Sigmoid colon (tissue), 7 donors: ENCODE measurements around the gene ACTA1. TPM values are rescaled to one million over a fixed set of nuclear protein-coding genes. Genes with fewer than 3 reads are reported as not detected.

Source experiments
- DNase-seq: peaks from one replicate; pipeline ENCODE4 v3.0.0-alpha.2; 2019
- H3K27ac ChIP-seq, 4 donors: fragments of 200-600 bp; sonication (generic); one replicate each; pipeline ENCODE4 v1.5.1; 2016 to 2019; ENCODE audit warnings: mild to moderate bottlenecking in 1 of 4
- H3K27me3 ChIP-seq, 3 donors: fragments of 200-600 bp; sonication (generic); one replicate each; pipeline ENCODE4 v1.5.1; 2019; ENCODE audit warnings: mild to moderate bottlenecking in 1 of 3
- H3K36me3 ChIP-seq, 4 donors: fragments of 200-600 bp; sonication (generic); one replicate each; pipeline ENCODE4 v1.5.1; 2016 to 2019
- H3K4me1 ChIP-seq, 4 donors: fragments of 200-600 bp; sonication (generic); one replicate each; pipeline ENCODE4 v1.5.1; 2017 to 2019
- H3K4me3 ChIP-seq, 4 donors: fragments of 200-600 bp; sonication (generic); one replicate each; pipeline ENCODE4 v1.5.1; 2017 to 2019; ENCODE audit warnings: mild to moderate bottlenecking in 2 of 4, moderate library complexity in 1 of 4
- H3K9me3 ChIP-seq, 4 donors: fragments of 200-600 bp in 3 of 4; sonication (generic) in 3 of 4; one replicate each; pipeline versions ENCODE4 v1.5.1 to v1.6.1; 2013 to 2019
- EP300 ChIP-seq, 4 donors: sonication (generic); formaldehyde crosslinking; IDR thresholded peaks; one replicate each; pipeline ENCODE4 v1.6.1; 2017; ENCODE audit warnings: antibody characterized with exemption in 4 of 4
- POLR2A ChIP-seq, 2 donors: fragments of 450-650 bp; IDR thresholded peaks; one replicate each; pipeline ENCODE4 v1.6.1; 2016; ENCODE audit warnings: antibody characterized with exemption in 2 of 2, mild to moderate bottlenecking in 2 of 2, moderate library complexity in 2 of 2
- POLR2AphosphoS5 ChIP-seq, 4 donors: sonication (generic); formaldehyde crosslinking; IDR thresholded peaks; one replicate each; pipeline ENCODE4 v1.6.1; 2017; ENCODE audit warnings: antibody characterized with exemption in 4 of 4
- WGBS, 2 donors: extraction: QIAGEN DNeasy Blood & Tissue Kit; methylation state at CpG; one replicate each; pipeline ENCODE4 v1.1.7; 2013; 5-methylcytosine and 5-hydroxymethylcytosine counted together
- intact Hi-C: fragments of 100-400 bp; cut with DNase I; formaldehyde crosslinking; loops from one replicate; pipeline ENCODE4 v1.15.1; 2023
- polyA plus RNA-seq, 3 donors: library from polyadenylated mRNA; stranded (reverse); fragments of 200-250 nt; gene quantifications; one replicate each; pipeline ENCODE4 v1.2.3, GENCODE V29; 2013
- total RNA-seq, 4 donors: library from RNA; depleted of rRNA; stranded (reverse); fragments of >200 nt; gene quantifications; one replicate each; pipeline ENCODE4 v1.1.0, GENCODE V29; 2016
- TF ChIP-seq, protein P1 (sequence below), 4 experiments: fragments of 450-650 bp in 3 of 4; fragments of 200-600 bp in 1 of 4; IDR thresholded peaks; one replicate each; pipeline ENCODE4 v1.5.1; 2016 to 2019; ENCODE audit warnings: antibody characterized with exemption in 4 of 4, mild to moderate bottlenecking in 3 of 4, moderate library complexity in 2 of 4
- donor health status: healthy with polysubstance abuse.
- donor health status: Bipolar disorder and iron deficiency.
- donor health status: healthy.

The ACTA1 gene
- total and polyA plus RNA-seq, 7 donors, result 0.36 to 36.0 (median 2.9) TPM; not detected in 3

DNA sequence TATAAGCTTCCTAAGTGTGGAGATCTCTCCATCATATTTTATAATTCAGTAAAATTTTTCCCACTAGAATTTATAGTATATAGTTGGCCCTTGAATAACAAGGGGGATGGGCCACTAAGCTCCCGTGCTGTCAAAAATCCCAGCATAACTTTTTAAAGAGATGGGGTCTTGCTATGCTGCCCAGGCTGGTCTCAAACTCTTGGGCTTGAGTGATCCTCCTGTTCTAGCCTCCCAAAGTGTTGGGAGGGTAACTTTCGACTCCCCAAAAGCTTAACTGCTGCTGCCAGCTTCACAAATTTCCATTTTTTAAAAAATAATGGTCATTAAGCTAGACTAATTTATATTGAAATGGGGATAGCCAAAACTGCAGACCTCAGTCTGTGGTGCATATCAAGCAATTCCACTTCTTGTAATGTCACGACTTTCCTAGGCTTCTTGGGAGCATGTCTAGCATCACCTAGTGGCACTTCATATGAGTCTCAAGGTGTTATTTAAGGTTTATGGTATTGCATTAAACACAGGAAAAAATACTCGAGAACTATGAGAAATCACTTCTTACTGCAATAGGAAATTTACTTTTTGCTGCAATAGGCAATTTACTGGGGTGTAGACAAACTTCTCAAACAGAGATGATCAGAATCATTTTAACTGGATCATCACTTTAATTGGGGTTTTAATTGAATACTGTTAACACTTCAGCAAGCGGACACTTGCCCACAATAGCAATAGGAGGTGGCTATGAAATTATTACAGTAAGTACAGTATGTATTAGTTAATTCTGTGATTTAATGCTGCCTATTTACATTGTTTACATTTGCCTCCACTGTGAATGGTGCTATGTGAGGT lies 19.3 kb upstream of the ACTA1 start:
- TF ChIP-seq POLR2A (IDR thresholded peaks at IDR 0.05), result no peak
- TF ChIP-seq, protein P1, sequence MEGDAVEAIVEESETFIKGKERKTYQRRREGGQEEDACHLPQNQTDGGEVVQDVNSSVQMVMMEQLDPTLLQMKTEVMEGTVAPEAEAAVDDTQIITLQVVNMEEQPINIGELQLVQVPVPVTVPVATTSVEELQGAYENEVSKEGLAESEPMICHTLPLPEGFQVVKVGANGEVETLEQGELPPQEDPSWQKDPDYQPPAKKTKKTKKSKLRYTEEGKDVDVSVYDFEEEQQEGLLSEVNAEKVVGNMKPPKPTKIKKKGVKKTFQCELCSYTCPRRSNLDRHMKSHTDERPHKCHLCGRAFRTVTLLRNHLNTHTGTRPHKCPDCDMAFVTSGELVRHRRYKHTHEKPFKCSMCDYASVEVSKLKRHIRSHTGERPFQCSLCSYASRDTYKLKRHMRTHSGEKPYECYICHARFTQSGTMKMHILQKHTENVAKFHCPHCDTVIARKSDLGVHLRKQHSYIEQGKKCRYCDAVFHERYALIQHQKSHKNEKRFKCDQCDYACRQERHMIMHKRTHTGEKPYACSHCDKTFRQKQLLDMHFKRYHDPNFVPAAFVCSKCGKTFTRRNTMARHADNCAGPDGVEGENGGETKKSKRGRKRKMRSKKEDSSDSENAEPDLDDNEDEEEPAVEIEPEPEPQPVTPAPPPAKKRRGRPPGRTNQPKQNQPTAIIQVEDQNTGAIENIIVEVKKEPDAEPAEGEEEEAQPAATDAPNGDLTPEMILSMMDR (IDR thresholded peaks at IDR 0.05), result peak in 2 of 4 experiments; percentile 43 to 57
- intact Hi-C loops, result no loop called here
- Histone ChIP-seq H3K9me3 (no peaks in the 10 kb centered on the region), H3K36me3 (peaks cover 0 to 80% (median 12%) of the 10 kb centered on the region in 4 donors), H3K27me3 (no peaks in the 10 kb centered on the region), H3K4me1 (no peaks in the 10 kb centered on the region), H3K27ac (no peak overlapping the region), H3K4me3 (no peak overlapping the region)
- WGBS, 2 donors, result 75 to 87% methylated on average over 5 of the region's 5 CpGs
- no peak for DNase-seq

DNA sequence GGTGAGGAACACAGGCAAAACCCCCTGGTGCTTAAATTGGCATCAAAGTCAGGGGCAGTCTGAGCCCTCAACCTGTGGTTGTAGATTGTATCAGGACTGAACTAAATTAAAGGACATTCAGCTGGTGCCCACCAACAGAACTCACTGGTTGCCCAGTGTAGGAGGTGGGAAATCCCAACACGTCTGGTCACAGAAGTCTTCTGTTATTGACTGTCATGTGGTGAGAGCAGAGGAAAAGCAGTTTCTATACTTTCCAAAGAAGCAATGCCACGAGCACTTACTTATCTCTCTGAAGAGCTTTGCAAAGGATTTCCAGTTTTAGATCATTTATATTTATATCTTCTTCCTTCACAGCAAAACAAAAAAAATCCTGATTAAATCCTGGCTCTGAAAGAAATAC lies 15.0 kb upstream of the ACTA1 start:
- H3K36me3 ChIP-seq, result peaks cover 0 to 77% (median 12%) of the 10 kb centered on the region in 4 donors
- H3K4me3 ChIP-seq, result no peak overlapping the region
- H3K9me3 ChIP-seq, result no peaks in the 10 kb centered on the region
- no peak for DNase-seq
- intact Hi-C loops, result no loop called here
- H3K4me1 ChIP-seq, result no peaks in the 10 kb centered on the region
- H3K27me3 ChIP-seq, result no peaks in the 10 kb centered on the region
- TF ChIP-seq POLR2A (IDR thresholded peaks at IDR 0.05) (no peak), EP300 (IDR thresholded peaks at IDR 0.05) (no peak), POLR2AphosphoS5 (IDR thresholded peaks at IDR 0.05) (no peak)
- TF ChIP-seq, protein P1 (IDR thresholded peaks at IDR 0.05), result no peak
- WGBS, 2 donors, result 80 to 89% methylated on average over 2 of the region's 2 CpGs
- no peak overlapping the region for H3K27ac ChIP-seq

DNA sequence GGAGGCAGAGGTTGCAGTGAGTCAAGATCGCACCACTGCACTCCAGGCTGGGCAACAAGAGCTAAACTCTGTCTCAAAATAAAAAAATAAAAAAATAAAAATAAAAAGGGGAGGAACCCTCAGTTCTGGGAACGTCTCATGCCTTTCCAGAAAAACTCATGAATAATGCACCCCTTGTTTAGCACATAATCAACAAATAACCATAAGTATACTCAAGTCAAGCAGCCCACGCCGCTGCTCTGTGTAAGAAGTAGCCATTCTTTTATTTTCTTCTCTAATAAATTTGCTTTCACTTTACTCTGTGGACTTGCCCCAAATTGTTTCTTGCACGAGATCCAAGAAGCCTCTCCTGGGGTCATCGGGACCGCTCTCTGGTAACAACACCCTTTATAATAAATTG lies 14.5 kb upstream of the ACTA1 start:
- Histone ChIP-seq H3K27me3 (no peaks in the 10 kb centered on the region), H3K9me3 (no peaks in the 10 kb centered on the region), H3K4me3 (no peak overlapping the region), H3K4me1 (no peaks in the 10 kb centered on the region), H3K27ac (no peak overlapping the region), H3K36me3 (peaks cover 0 to 78% (median 12%) of the 10 kb centered on the region in 4 donors)
- WGBS, 2 donors, result 93 to 94% methylated on average over 7 of the region's 7 CpGs
- intact Hi-C loops, result no loop called here
- TF ChIP-seq, protein P1 (IDR thresholded peaks at IDR 0.05), result no peak
- TF ChIP-seq POLR2AphosphoS5 (IDR thresholded peaks at IDR 0.05) (no peak), POLR2A (IDR thresholded peaks at IDR 0.05) (no peak), EP300 (IDR thresholded peaks at IDR 0.05) (no peak)
- DNase-seq, result no peak

DNA sequence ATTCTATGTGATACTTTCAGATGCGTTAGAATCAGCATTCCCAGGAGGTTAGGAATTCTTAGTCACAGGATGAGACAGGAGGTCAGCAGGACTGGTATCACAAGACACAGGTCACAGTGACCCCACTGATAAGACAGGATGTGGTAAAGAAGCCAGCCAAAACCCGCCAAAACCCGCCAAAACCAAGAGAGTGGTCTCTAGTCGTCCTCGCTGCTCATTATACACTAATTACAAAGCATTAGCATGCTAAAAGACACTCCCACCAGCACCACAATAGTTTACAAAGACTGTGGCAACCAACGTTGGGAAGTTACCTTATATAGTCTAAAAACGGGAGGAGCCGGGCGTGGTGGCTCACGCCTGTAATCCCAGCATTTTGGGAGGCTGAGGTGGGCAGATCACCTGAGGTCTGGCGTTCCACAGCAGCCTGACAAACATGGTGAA lies 13.9 kb upstream of the ACTA1 start:
- Histone ChIP-seq H3K9me3 (no peaks in the 10 kb centered on the region), H3K4me1 (no peaks in the 10 kb centered on the region), H3K27me3 (no peaks in the 10 kb centered on the region), H3K4me3 (no peak overlapping the region), H3K36me3 (peaks cover 0 to 83% (median 18%) of the 10 kb centered on the region in 4 donors), H3K27ac (no peak overlapping the region)
- DNase-seq, result no peak
- 85 to 91% methylated on average over 11 of the region's 11 CpGs for WGBS, 2 donors
- TF ChIP-seq, protein P1 (IDR thresholded peaks at IDR 0.05), result no peak
- TF ChIP-seq POLR2A (IDR thresholded peaks at IDR 0.05), result no peak
- TF ChIP-seq POLR2AphosphoS5 (IDR thresholded peaks at IDR 0.05), result no peak
- no peak for TF ChIP-seq EP300 (IDR thresholded peaks at IDR 0.05)
- intact Hi-C loops, result no loop called here
